SU-DHL-6 (cell line): ENCODE measurements around the gene ACAP3.

Experiments used
- H2AFZ ChIP-seq: fragments of 200-600 bp; sonication (generic); 2 replicates; pipeline ENCODE4 v1.6.1; 2014; ENCODE audit warnings: low read depth, mild to moderate bottlenecking, moderate library complexity, mixed read lengths, antibody characterized with exemption, low read length; ENCODE audit not compliant: severe bottlenecking
- H3F3A ChIP-seq: fragments of 200-600 bp; shearing (Covaris generic); 2 replicates; pipeline ENCODE4 v1.6.0; 2016; ENCODE audit warnings: antibody characterized with exemption, mild to moderate bottlenecking; ENCODE audit not compliant: insufficient read depth
- H3K27ac ChIP-seq: fragments of 200-600 bp; sonication (generic); 2 replicates; pipeline ENCODE4 v1.5.1; 2016; ENCODE audit warnings: low read depth, mild to moderate bottlenecking, low read length, moderate library complexity, mixed read lengths
- H3K27me3 ChIP-seq: fragments of 200-600 bp; sonication (generic), shearing (Covaris generic); 2 replicates; pipeline ENCODE4 v1.6.0; 2014; ENCODE audit warnings: mild to moderate bottlenecking, low read length
- H3K36me3 ChIP-seq: fragments of 200-600 bp; sonication (generic); 2 replicates; pipeline ENCODE4 v1.6.1; 2014; ENCODE audit warnings: mild to moderate bottlenecking, low read length, mixed read lengths
- H3K4me2 ChIP-seq: fragments of 300-600, 200-600 bp; shearing (Covaris generic), sonication (generic); 2 replicates; pipeline ENCODE4 v1.6.0; 2014; ENCODE audit warnings: low read length, low read depth, mild to moderate bottlenecking; ENCODE audit not compliant: poor library complexity, severe bottlenecking
- H3K4me3 ChIP-seq: fragments of 200-600 bp; sonication (generic); 2 replicates; pipeline ENCODE4 v1.5.1; 2014; ENCODE audit warnings: antibody characterized with exemption, low read length, mild to moderate bottlenecking, mixed read lengths; ENCODE audit not compliant: insufficient read depth, poor library complexity, severe bottlenecking
- H3K79me2 ChIP-seq: fragments of 200-600 bp; sonication (generic); 2 replicates; pipeline ENCODE4 v1.6.1; 2014; ENCODE audit warnings: mild to moderate bottlenecking, low read length, moderate library complexity; ENCODE audit not compliant: insufficient read depth
- H3K9ac ChIP-seq: fragments of 200-600 bp; sonication (generic); 2 replicates; pipeline ENCODE4 v1.7.0; 2014; ENCODE audit warnings: mild to moderate bottlenecking, low read length
- H3K9me2 ChIP-seq: fragments of 200-600 bp; sonication (generic); replicated peaks from 2 replicates; pipeline ENCODE4 v1.6.1; 2014; ENCODE audit warnings: low read length; ENCODE audit not compliant: insufficient read depth
- H3K9me3 ChIP-seq: fragments of 200-600 bp; sonication (generic); 2 replicates; pipeline ENCODE4 v1.6.1; 2014; ENCODE audit warnings: low read length, mixed read lengths; ENCODE audit not compliant: insufficient read depth
- H4K20me1 ChIP-seq: fragments of 200-600 bp; sonication (generic); 2 replicates; pipeline ENCODE4 v1.6.1; 2014; ENCODE audit warnings: low read depth, mild to moderate bottlenecking, antibody characterized with exemption, low read length, moderate library complexity, mixed read lengths
- CTCF ChIP-seq: fragments of 200-600 bp; sonication (generic); IDR thresholded peaks from one replicate; pipeline ENCODE4 v1.5.1; 2017; ENCODE audit warnings: antibody characterized with exemption, mild to moderate bottlenecking, low read length, moderate library complexity; ENCODE audit not compliant: insufficient read depth, poor library complexity, severe bottlenecking
- EZH2phosphoT487 ChIP-seq: fragments of 200-600 bp; sonication (generic), shearing (Covaris generic); conservative IDR thresholded peaks from 2 replicates; pipeline ENCODE4 v1.6.1; 2018; ENCODE audit warnings: mild to moderate bottlenecking, antibody characterized with exemption, low read length, moderate library complexity, mixed read lengths

ACAP3 gene

GRCh38 chr1:1320666-1321448 is 13.1 kb upstream of the ACAP3 start:
- H3K79me2 ChIP-seq, result peaks cover 55% of the 10 kb centered on the region
- H3K27ac ChIP-seq, result no peak overlapping the region
- no peak overlapping the region for H3K4me3 ChIP-seq
- no peaks in the 10 kb centered on the region; the same call in 1 of the 2 replicates for H4K20me1 ChIP-seq
- no peak overlapping the region for H3K4me2 ChIP-seq
- no peaks in the 10 kb centered on the region for H3K36me3 ChIP-seq
- TF ChIP-seq CTCF (no peak), EZH2phosphoT487 (no peak)
- peaks cover 21% of the 10 kb centered on the region for H3F3A ChIP-seq
- no peaks in the 10 kb centered on the region for H3K9me2 ChIP-seq
- H3K9me3 ChIP-seq, result no peaks in the 10 kb centered on the region
- H2AFZ ChIP-seq, result no peak overlapping the region
- no peaks in the 10 kb centered on the region for H3K27me3 ChIP-seq
- no peak overlapping the region for H3K9ac ChIP-seq

GRCh38 chr1:1319646-1319941 is 11.9 kb upstream of the ACAP3 start:
- Histone ChIP-seq H3K4me2 (no peak overlapping the region), H3K9me2 (no peaks in the 10 kb centered on the region), H3K9ac (no peak overlapping the region), H3K9me3 (no peaks in the 10 kb centered on the region), H3K27me3 (no peaks in the 10 kb centered on the region), H3K4me3 (no peak overlapping the region), H3K36me3 (no peaks in the 10 kb centered on the region), H2AFZ (no peak overlapping the region), H3K27ac (no peak overlapping the region), H4K20me1 (no peaks in the 10 kb centered on the region; the same call in 1 of the 2 replicates), H3F3A (peaks cover 22% of the 10 kb centered on the region), H3K79me2 (peaks cover 46% of the 10 kb centered on the region)
- TF ChIP-seq EZH2phosphoT487 (no peak), CTCF (no peak)

GRCh38 chr1:1318777-1319645 is 11.3 kb upstream of the ACAP3 start:
- no peak overlapping the region for H3K27ac ChIP-seq

More at GRCh38 chr1:1318777-1319645, 11.3 kb upstream of the ACAP3 start:
- H3K9me2 ChIP-seq, result no peaks in the 10 kb centered on the region
- peaks cover 22% of the 10 kb centered on the region for H3F3A ChIP-seq
- no peaks in the 10 kb centered on the region for H3K27me3 ChIP-seq
- no peak overlapping the region for H3K4me3 ChIP-seq
- no peaks in the 10 kb centered on the region for H3K9me3 ChIP-seq
- no peak overlapping the region for H2AFZ ChIP-seq
- H3K9ac ChIP-seq, result no peak overlapping the region
- H3K79me2 ChIP-seq, result peaks cover 42% of the 10 kb centered on the region
- no peak for TF ChIP-seq CTCF
- TF ChIP-seq EZH2phosphoT487, result no peak
- H3K36me3 ChIP-seq, result no peaks in the 10 kb centered on the region
- H4K20me1 ChIP-seq, result no peaks in the 10 kb centered on the region; the same call in 1 of the 2 replicates
- H3K4me2 ChIP-seq, result no peak overlapping the region
